ENCODE data around the gene FAM227B.

DNA sequence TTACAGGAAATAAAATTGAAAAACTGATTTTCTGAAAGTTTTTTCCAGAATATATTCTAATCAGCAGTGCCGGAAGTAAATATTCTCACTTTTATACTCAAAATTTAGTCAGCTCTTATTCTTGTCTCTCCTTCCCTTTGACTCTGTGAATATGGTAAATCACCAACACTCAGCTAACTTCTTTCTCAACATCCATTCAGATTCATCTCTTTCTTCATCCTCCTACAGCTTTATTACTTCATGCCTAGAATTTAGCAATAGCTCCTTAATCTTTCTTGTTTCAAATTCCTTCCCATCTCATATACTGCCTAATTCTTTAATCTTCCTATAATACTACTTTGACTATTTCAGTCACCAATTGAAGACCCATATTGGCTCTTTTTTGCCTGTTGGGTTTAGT is 129.7 kb downstream of the FAM227B start:
- TF ChIP-seq, protein P1, sequence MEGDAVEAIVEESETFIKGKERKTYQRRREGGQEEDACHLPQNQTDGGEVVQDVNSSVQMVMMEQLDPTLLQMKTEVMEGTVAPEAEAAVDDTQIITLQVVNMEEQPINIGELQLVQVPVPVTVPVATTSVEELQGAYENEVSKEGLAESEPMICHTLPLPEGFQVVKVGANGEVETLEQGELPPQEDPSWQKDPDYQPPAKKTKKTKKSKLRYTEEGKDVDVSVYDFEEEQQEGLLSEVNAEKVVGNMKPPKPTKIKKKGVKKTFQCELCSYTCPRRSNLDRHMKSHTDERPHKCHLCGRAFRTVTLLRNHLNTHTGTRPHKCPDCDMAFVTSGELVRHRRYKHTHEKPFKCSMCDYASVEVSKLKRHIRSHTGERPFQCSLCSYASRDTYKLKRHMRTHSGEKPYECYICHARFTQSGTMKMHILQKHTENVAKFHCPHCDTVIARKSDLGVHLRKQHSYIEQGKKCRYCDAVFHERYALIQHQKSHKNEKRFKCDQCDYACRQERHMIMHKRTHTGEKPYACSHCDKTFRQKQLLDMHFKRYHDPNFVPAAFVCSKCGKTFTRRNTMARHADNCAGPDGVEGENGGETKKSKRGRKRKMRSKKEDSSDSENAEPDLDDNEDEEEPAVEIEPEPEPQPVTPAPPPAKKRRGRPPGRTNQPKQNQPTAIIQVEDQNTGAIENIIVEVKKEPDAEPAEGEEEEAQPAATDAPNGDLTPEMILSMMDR (IDR thresholded peaks at IDR 0.05): no peak
- no peak for TF ChIP-seq POLR2A (IDR thresholded peaks at IDR 0.05)
